HG03139 (cell line): ENCODE measurements around the gene ESR2.
"Not testable (repeated sequence)": the region's sequence is repeated elsewhere in the genome, so short reads cannot be mapped to it uniquely, and the experiment has no call there.

Experiments
- ATAC-seq: cut with Tn5 transposase; IDR thresholded peaks from one replicate; pipeline ENCODE4 v1.9.1; 2021; ENCODE audit not compliant: unreplicated experiment

Gene ESR2

GRCh38 chr14:64201296-64201695, 92.9 kb downstream of the ESR2 start:
- ATAC-seq = no peak

GRCh38 chr14:64200170-64200569, 94.0 kb downstream of the ESR2 start:
- no peak for ATAC-seq

- ATAC-seq = no peak
These were observed 95.7 kb downstream of the ESR2 start for GRCh38 chr14:64198486-64198885.

GRCh38 chr14:64197996-64198395, 96.2 kb downstream of the ESR2 start:
- no peak for ATAC-seq

- no peak for ATAC-seq
These were observed 97.3 kb downstream of the ESR2 start for GRCh38 chr14:64196814-64197411.

GRCh38 chr14:64196056-64196455, 98.1 kb downstream of the ESR2 start:
- no peak for ATAC-seq

GRCh38 chr14:64195199-64195598, 99.0 kb downstream of the ESR2 start:
- ATAC-seq = no peak

GRCh38 chr14:64194404-64194803, 99.8 kb downstream of the ESR2 start:
- no peak for ATAC-seq

- ATAC-seq = no peak
These were observed 100.3 kb downstream of the ESR2 start for GRCh38 chr14:64193821-64194220.

GRCh38 chr14:64191756-64192155, 102.4 kb downstream of the ESR2 start:
- ATAC-seq = no peak

- no peak for ATAC-seq
These were observed 103.1 kb downstream of the ESR2 start for GRCh38 chr14:64190974-64191502.

GRCh38 chr14:64187331-64187730, 106.8 kb downstream of the ESR2 start:
- no peak for ATAC-seq

- no peak for ATAC-seq
These were observed 107.7 kb downstream of the ESR2 start for GRCh38 chr14:64186231-64187129.

- ATAC-seq = no peak
These were observed 109.0 kb downstream of the ESR2 start for GRCh38 chr14:64185184-64185583.

GRCh38 chr14:64184103-64184729, 110.0 kb downstream of the ESR2 start:
- no peak for ATAC-seq

- ATAC-seq = not testable (repeated sequence)
These were observed 111.3 kb downstream of the ESR2 start for GRCh38 chr14:64182908-64183307.

GRCh38 chr14:64178814-64179213, 115.4 kb downstream of the ESR2 start:
- no peak for ATAC-seq

- ATAC-seq = no peak
These were observed 117.8 kb downstream of the ESR2 start for GRCh38 chr14:64176330-64176729.

GRCh38 chr14:64174922-64175782, 119.0 kb downstream of the ESR2 start:
- ATAC-seq = no peak

GRCh38 chr14:64170181-64170580, 124.0 kb downstream of the ESR2 start:
- no peak for ATAC-seq

- no peak for ATAC-seq
These were observed 134.6 kb downstream of the ESR2 start for GRCh38 chr14:64159588-64159987.
